ENCODE results near the gene TMEM18.

DNA sequence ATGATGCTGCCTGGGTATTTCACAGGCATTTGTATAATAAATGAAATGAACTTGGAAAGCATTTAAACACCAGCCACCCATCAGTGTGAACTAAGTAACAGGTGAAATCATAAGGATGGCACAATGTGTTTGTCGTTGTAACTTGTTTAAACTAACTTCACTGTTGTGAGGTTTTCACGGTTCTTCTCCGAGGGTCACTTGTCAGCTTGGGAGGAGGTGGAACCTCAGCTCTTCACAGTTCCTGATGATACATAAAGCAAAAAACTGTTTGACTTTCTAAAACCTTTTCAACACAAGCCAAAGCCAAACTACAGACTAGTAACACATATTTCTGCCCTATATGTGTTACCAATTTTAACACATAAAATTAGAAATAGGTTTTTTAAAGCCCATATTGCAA lies 13.1 kb downstream of the TMEM18 start:
- TF ChIP-seq FOXP2 (optimal IDR thresholded peaks at IDR 0.05; ENCODE audit: control extremely low read depth, extremely low read length, insufficient read depth) (no peak), POLR2AphosphoS5 (IDR thresholded peaks at IDR 0.05; ENCODE audit: borderline replicate concordance, low read depth, low read length) (no peak)

Data from SK-N-MC (cell line).